Eye (tissue), 1 donor: ENCODE data around the gene ARHGAP31.

Experiments used
- DNase-seq: peaks from one replicate; pipeline ENCODE4 v3.0.0-alpha.2; 2015

Gene ARHGAP31

GRCh38 chr3:119453822-119454221 is 159.6 kb downstream of the ARHGAP31 start:
- no peak for DNase-seq

- no peak for DNase-seq
Observed at GRCh38 chr3:119456469-119456868, 162.3 kb downstream of the ARHGAP31 start.

- no peak for DNase-seq
Observed at GRCh38 chr3:119457246-119457645, 163.1 kb downstream of the ARHGAP31 start.

DNA sequence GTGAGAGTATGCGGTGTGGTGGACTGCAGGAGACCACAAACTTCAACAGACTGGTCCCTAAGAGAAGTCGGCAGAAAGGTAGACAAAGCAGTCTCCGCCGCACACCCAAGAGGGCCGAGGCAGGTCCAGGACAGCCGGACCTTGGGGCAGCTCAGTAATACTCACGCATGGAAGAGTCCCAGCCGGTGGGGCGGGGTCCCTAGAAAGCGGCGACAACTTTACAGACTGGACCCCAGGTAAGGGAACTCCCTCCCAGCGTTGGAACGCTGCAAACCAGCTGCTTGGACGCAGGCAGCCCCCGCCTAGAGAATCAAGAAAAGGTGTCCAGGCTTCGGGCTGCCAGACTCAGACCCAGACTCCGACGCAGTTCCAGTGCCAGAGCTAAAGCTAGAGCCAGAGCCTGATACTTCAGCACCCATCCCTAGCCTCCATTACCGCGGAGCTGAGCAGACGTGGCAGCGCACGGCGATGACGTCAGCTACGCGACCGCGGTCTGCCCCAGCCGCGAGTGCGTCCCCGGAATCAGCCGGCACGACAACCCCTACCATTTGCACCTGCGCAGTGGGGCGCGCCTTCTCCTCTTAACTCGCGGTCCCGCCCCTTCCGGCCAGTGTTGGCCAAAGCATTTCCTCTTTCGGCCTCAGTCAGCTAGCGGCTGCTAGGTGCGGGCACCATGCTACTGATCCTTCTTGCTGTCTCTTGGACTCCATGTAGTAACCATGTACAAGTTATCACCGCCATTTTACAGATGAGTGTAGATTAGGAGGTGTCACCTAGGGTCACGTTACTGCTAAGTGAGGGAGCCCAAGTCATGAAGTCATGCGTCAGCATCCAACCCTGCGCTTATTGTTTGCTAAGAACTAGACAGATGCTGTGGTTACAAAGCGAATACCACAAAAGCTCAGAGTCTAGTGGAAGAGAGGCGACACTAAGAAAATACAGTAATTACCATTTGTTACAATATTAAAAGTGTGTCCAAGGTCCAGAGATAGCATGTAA is 169.3 kb downstream of the ARHGAP31 start, which contains the start of gene TMEM39A:
TSS of gene TMEM39A (minus strand) at position 445 of the 999 bp plus-strand sequence. CDS start 1,541 bp downstream, outside the sequence.
- peak; percentile 100 for DNase-seq

DNA sequence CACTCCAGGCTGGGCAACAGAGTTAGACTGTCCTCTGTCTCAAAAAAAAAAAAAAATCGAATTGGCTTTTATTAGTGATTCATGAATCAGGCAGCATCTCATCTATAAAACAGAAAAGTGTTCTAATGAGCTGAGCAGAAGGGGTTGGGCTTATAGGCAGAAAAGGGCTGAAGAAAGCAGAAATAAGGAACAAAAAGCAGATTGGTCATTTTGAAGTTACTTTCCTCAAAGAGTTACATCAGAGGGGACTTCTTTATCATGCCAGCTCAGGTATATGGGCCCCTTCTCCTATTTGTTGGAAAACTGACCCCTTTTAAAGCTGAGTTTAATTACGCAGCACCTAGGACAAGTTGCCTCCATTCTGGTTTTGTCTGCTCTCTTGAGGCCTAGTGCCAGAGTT is 173.9 kb downstream of the ARHGAP31 start:
- no peak for DNase-seq

DNA sequence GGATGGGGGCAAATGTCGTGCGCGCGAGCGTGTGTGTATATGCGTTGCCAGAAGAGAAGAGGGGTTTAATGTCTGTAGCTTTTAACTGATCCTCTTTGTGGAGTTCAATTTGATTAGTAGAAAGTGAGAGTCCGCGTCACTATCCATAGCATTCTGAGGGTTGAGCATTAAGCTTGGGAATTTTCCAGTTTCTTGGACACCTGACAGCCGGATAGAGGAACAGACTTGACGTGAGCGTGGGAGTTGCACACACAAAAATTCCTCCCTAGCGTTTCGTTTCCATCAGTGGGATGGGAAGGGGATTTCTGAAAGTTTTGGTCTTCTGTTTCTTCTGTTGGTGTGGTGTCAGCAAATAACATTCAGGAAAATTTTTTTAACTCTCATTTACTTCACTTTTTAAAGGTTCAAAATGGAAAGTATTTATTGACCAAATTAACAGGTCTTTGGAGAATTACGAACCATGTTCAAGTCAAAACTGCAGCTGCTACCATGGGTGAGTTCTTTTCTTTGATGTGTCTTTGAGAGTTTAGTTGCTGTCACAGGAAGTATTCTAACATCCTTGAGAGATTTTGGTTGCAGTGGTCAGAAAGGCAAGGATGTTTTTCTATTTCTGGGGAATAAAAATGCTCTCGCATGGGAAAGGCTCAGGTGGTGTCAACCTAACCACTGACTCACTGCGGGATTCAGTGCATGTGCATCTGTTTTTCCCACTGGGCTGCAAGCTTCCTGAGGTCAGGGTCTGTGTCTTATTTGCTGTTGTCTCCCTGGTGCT is 175.4 kb downstream of the ARHGAP31 start:
- DNase-seq: peak; percentile 69
